Esophagus muscularis mucosa (tissue), 4 donors: ENCODE results near the gene HEPN1.

Source experiments
- EP300 ChIP-seq: sonication (generic); formaldehyde crosslinking; IDR thresholded peaks from one replicate; pipeline ENCODE4 v1.6.1; 2017; ENCODE audit warnings: antibody characterized with exemption
- POLR2AphosphoS5 ChIP-seq, 2 donors: sonication (generic); formaldehyde crosslinking; IDR thresholded peaks; one replicate each; pipeline ENCODE4 v1.6.1; 2017; ENCODE audit warnings: antibody characterized with exemption in 2 of 2
- TF ChIP-seq, protein P1 (sequence below), 3 experiments: fragments of 200-600 bp in 2 of 3; fragments of 450-650 bp in 1 of 3; sonication (generic) in 2 of 3; IDR thresholded peaks; one replicate each; pipeline ENCODE4 v1.5.1; 2017 to 2019; ENCODE audit warnings: antibody characterized with exemption in 3 of 3, mild to moderate bottlenecking in 2 of 3, moderate library complexity in 1 of 3

GRCh38 chr11:124896821-124897391 is 22.1 kb upstream of the HEPN1 start:
- TF ChIP-seq, protein P1, sequence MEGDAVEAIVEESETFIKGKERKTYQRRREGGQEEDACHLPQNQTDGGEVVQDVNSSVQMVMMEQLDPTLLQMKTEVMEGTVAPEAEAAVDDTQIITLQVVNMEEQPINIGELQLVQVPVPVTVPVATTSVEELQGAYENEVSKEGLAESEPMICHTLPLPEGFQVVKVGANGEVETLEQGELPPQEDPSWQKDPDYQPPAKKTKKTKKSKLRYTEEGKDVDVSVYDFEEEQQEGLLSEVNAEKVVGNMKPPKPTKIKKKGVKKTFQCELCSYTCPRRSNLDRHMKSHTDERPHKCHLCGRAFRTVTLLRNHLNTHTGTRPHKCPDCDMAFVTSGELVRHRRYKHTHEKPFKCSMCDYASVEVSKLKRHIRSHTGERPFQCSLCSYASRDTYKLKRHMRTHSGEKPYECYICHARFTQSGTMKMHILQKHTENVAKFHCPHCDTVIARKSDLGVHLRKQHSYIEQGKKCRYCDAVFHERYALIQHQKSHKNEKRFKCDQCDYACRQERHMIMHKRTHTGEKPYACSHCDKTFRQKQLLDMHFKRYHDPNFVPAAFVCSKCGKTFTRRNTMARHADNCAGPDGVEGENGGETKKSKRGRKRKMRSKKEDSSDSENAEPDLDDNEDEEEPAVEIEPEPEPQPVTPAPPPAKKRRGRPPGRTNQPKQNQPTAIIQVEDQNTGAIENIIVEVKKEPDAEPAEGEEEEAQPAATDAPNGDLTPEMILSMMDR (IDR thresholded peaks at IDR 0.05), result no peak
- TF ChIP-seq POLR2AphosphoS5 (IDR thresholded peaks at IDR 0.05) (no peak), EP300 (no peak)
